GM13976 (cell line): ENCODE measurements around the gene MPND.

Experiments used
- DNase-seq: peaks from one replicate; pipeline ENCODE4 v3.0.0; 2012; ENCODE audit warnings: low spot score
- CTCF ChIP-seq: IDR thresholded peaks from 2 replicates; pipeline ENCODE4 v1.5.1; 2012; ENCODE audit warnings: borderline replicate concordance, mild to moderate bottlenecking; ENCODE audit not compliant: insufficient read depth; ENCODE audit errors: extremely low read depth, missing control alignments, control extremely low read depth
- in situ Hi-C: fragments of 300-500 bp; cut with MboI; formaldehyde crosslinking; loops from one replicate; pipeline ENCODE4 v1.12.0; 2022; ENCODE audit warnings: low sequenced_read_pairs, mixed read lengths, inconsistent platforms; ENCODE audit not compliant: unreplicated experiment

MPND gene

GRCh38 chr19:4357095-4357797, 13.9 kb downstream of the MPND start:
- no peak for DNase-seq
- TF ChIP-seq CTCF = no peak
- in situ Hi-C loops = loop anchor here (10.0 kb wide), 1 partner anchor 92 kb away; no protein-coding TSS in a partner anchor

- no peak for TF ChIP-seq CTCF
- in situ Hi-C loops = loop anchor here (10.0 kb wide), 1 partner anchor 93 kb away; no protein-coding TSS in a partner anchor
- DNase-seq = no peak
These were observed 14.6 kb downstream of the MPND start for GRCh38 chr19:4357921-4358326.

- in situ Hi-C loops = loop anchor here (10.0 kb wide), 1 partner anchor 94 kb away; no protein-coding TSS in a partner anchor
- TF ChIP-seq CTCF = no peak
- no peak for DNase-seq
These were observed 15.6 kb downstream of the MPND start for GRCh38 chr19:4358709-4359626.

GRCh38 chr19:4359627-4360000, 16.3 kb downstream of the MPND start:
- DNase-seq = peak; percentile 31
- in situ Hi-C loops = loop anchor here (10.0 kb wide), 1 partner anchor 95 kb away; no protein-coding TSS in a partner anchor
- TF ChIP-seq CTCF = no peak

GRCh38 chr19:4360081-4360569, 16.8 kb downstream of the MPND start:
- no peak for DNase-seq
- no peak for TF ChIP-seq CTCF
- in situ Hi-C loops = no loop called here

- no peak for TF ChIP-seq CTCF
- in situ Hi-C loops = no loop called here
- no peak for DNase-seq
These were observed 17.3 kb downstream of the MPND start for GRCh38 chr19:4360641-4361151.
